ENCODE data around the gene FAM163B.

- TF ChIP-seq CTCF (IDR thresholded peaks at IDR 0.05) (no peak), POLR2A (IDR thresholded peaks at IDR 0.05) (no peak)
Observed at GRCh38 chr9:133546287-133546680, 62.9 kb downstream of the FAM163B start.
